Activated CD4-positive, alpha-beta T cell treated with anti-CD3 and anti-CD28 coated beads, Interleukin-2, amount 10 ng/mL, durations not matched to agents 7 days and 5 days (primary cell): ENCODE results near the gene PKP4. TPM values are rescaled to one million over a fixed set of nuclear protein-coding genes. Genes with fewer than 3 reads are reported as not detected.

Experiments used
- CTCF ChIA-PET: fragments of 350-600 bp; sonication (Branson Sonifier 250); formaldehyde crosslinking; loops from one replicate; lab custom pipeline; 2021; ENCODE audit warnings: antibody characterized with exemption; lab: Charles Lee
- POLR2A ChIA-PET: fragments of 350-600 bp; sonication (Branson Sonifier 250); formaldehyde crosslinking; loops from one replicate; lab custom pipeline; 2021; ENCODE audit warnings: antibody characterized with exemption; lab: Charles Lee
- DNase-seq: peaks from one replicate; pipeline ENCODE4 v3.0.0-alpha.2; 2020
- H3K27ac Mint-ChIP-seq: one replicate; pipeline ENCODE4 v1.8.0; 2021; ENCODE audit warnings: mild to moderate bottlenecking, moderate library complexity, mixed read lengths
- H3K27me3 Mint-ChIP-seq: one replicate; pipeline ENCODE4 v1.8.0; 2021; ENCODE audit warnings: mixed read lengths
- H3K36me3 Mint-ChIP-seq: one replicate; pipeline ENCODE4 v1.8.0; 2021; ENCODE audit warnings: low read depth, mixed read lengths
- H3K4me1 Mint-ChIP-seq: one replicate; pipeline ENCODE4 v1.8.0; 2021; ENCODE audit warnings: mixed read lengths
- H3K4me3 Mint-ChIP-seq: one replicate; pipeline ENCODE4 v1.8.0; 2021; ENCODE audit warnings: mild to moderate bottlenecking, moderate library complexity, mixed read lengths
- H3K9me3 Mint-ChIP-seq: one replicate; pipeline ENCODE4 v1.8.0; 2021; ENCODE audit warnings: mixed read lengths
- total RNA-seq, 2 experiments: library from RNA; stranded (reverse); gene quantifications; one replicate each; pipeline ENCODE4 v1.2.3, GENCODE V29; 2021

PKP4 gene
- total RNA-seq, 2 experiments from 2014 or later: 36.3 to 43.1 TPM

- no peak overlapping the region for H3K4me3 Mint-ChIP-seq
- H3K4me1 Mint-ChIP-seq: no peaks in the 10 kb centered on the region
- ChIA-PET CTCF (no interaction called here), POLR2A (no interaction called here)
- no peak for DNase-seq
- H3K36me3 Mint-ChIP-seq: peaks cover 2% of the 10 kb centered on the region
- H3K27me3 Mint-ChIP-seq: no peaks in the 10 kb centered on the region
- no peaks in the 10 kb centered on the region for H3K9me3 Mint-ChIP-seq
- no peak overlapping the region for H3K27ac Mint-ChIP-seq
Measured at GRCh38 chr2:158489366-158490112, 32.8 kb downstream of the PKP4 start.

- ChIA-PET POLR2A (no interaction called here), CTCF (no interaction called here)
- no peaks in the 10 kb centered on the region for H3K9me3 Mint-ChIP-seq
- DNase-seq: no peak
- no peaks in the 10 kb centered on the region for H3K27me3 Mint-ChIP-seq
- peaks cover 2% of the 10 kb centered on the region for H3K36me3 Mint-ChIP-seq
- H3K4me3 Mint-ChIP-seq: no peak overlapping the region
- no peaks in the 10 kb centered on the region for H3K4me1 Mint-ChIP-seq
- no peak overlapping the region for H3K27ac Mint-ChIP-seq
Measured at GRCh38 chr2:158491072-158491471, 34.3 kb downstream of the PKP4 start.

- no peaks in the 10 kb centered on the region for H3K27me3 Mint-ChIP-seq
- CTCF ChIA-PET: interaction anchor here (0.5 to 0.9 kb wide), 2 partner anchors 20 to 249 kb away, joined by 3 read pairs; no protein-coding TSS in a partner anchor
Measured at GRCh38 chr2:158493458-158493857, 36.7 kb downstream of the PKP4 start.

GRCh38 chr2:158495175-158495574 lies 38.4 kb downstream of the PKP4 start:
- CTCF ChIA-PET: no interaction called here
- no peak overlapping the region for H3K4me3 Mint-ChIP-seq
- H3K9me3 Mint-ChIP-seq: no peaks in the 10 kb centered on the region
- H3K27ac Mint-ChIP-seq: no peak overlapping the region
- no peaks in the 10 kb centered on the region for H3K4me1 Mint-ChIP-seq
- POLR2A ChIA-PET: no interaction called here
- peaks cover 5% of the 10 kb centered on the region for H3K36me3 Mint-ChIP-seq
- DNase-seq: no peak
- H3K27me3 Mint-ChIP-seq: no peaks in the 10 kb centered on the region

More at GRCh38 chr2:158493458-158493857, 36.7 kb downstream of the PKP4 start:
- H3K9me3 Mint-ChIP-seq: no peaks in the 10 kb centered on the region
- DNase-seq: no peak
- H3K4me3 Mint-ChIP-seq: no peak overlapping the region
- H3K36me3 Mint-ChIP-seq: peaks cover 5% of the 10 kb centered on the region
- POLR2A ChIA-PET: no interaction called here
- H3K4me1 Mint-ChIP-seq: no peaks in the 10 kb centered on the region
- H3K27ac Mint-ChIP-seq: no peak overlapping the region

GRCh38 chr2:158496986-158497385 lies 40.2 kb downstream of the PKP4 start:
- H3K4me3 Mint-ChIP-seq: no peak overlapping the region
- ChIA-PET CTCF (interaction anchor here (1.5 kb wide), 1 partner anchor 9 kb away, joined by 4 read pairs; no protein-coding TSS in a partner anchor), POLR2A (no interaction called here)
- H3K27ac Mint-ChIP-seq: no peak overlapping the region
- DNase-seq: no peak
- peaks cover 5% of the 10 kb centered on the region for H3K36me3 Mint-ChIP-seq
- H3K4me1 Mint-ChIP-seq: no peaks in the 10 kb centered on the region
- H3K9me3 Mint-ChIP-seq: no peaks in the 10 kb centered on the region
- H3K27me3 Mint-ChIP-seq: no peaks in the 10 kb centered on the region

GRCh38 chr2:158497486-158497885 lies 40.7 kb downstream of the PKP4 start:
- no peak for DNase-seq
- H3K9me3 Mint-ChIP-seq: no peaks in the 10 kb centered on the region
- no peaks in the 10 kb centered on the region for H3K4me1 Mint-ChIP-seq
- H3K27ac Mint-ChIP-seq: no peak overlapping the region
- CTCF ChIA-PET: interaction anchor here (1.5 kb wide), 1 partner anchor 10 kb away, joined by 4 read pairs; no protein-coding TSS in a partner anchor
- peaks cover 4% of the 10 kb centered on the region for H3K36me3 Mint-ChIP-seq
- POLR2A ChIA-PET: no interaction called here
- H3K27me3 Mint-ChIP-seq: no peaks in the 10 kb centered on the region
- no peak overlapping the region for H3K4me3 Mint-ChIP-seq

DNA sequence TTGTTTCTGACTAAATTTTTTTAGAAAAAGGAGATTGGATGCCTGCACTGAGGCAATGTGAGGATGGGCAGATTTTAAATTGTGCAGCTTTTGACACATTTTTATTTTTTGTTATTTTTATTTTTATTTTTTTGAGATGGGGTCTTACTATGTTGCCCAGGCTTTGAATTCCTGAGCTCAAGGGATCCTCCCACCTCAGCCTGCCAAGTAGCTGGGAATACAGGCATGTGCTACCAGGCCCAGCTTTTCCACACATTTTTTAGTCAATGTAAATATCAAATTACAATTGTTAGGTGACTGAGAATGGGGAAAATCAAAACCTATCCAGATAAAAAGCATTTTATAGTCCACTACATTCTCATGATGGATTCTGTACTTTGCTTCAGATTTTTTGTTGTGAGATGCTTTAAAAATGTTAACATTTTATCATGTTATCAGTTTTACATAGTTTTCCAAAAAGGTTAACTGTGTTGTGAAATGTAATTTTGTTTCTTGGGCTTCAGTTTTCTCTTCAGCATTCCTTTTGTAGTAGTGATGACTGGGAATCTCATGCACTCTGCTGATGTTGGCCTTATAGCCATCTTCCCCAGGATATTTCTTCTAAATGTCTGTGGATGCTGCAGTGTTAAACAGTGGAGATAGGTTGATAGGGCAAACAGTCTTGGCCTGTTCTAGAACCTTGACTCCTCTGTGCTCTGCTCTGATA lies 41.4 kb downstream of the PKP4 start:
- CTCF ChIA-PET: interaction anchor here (0.6 kb wide), 1 partner anchor 154 kb away, joined by 3 read pairs; no protein-coding TSS in a partner anchor

DNA sequence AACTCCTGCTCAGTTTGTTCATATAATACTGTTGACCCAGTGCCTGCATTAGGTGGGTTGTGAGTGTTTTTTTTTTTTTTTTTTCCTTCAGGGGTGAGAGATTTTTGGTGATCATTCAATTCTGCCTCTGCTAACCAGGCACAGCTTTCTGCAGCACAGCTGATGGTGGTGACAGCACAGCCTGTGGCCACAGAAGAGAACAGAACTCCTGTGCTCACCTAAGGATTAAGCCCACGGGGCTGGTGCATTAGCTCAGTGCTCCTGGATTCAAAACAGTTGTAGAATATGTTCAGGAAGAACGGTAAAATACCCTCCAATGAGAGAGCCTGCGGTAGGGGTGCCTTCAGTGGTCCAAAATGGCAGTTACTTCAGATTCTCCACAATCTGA lies 42.0 kb downstream of the PKP4 start:
- Mint-ChIP-seq H3K36me3 (peaks cover 3% of the 10 kb centered on the region), H3K4me3 (no peak overlapping the region), H3K27ac (no peak overlapping the region), H3K27me3 (no peaks in the 10 kb centered on the region), H3K9me3 (no peaks in the 10 kb centered on the region), H3K4me1 (no peaks in the 10 kb centered on the region)
- CTCF ChIA-PET: no interaction called here
- POLR2A ChIA-PET: no interaction called here
- DNase-seq: no peak

More for the DNA sequence above, 41.4 kb downstream of the PKP4 start:
- DNase-seq: no peak
- no peak overlapping the region for H3K4me3 Mint-ChIP-seq
- H3K9me3 Mint-ChIP-seq: no peaks in the 10 kb centered on the region
- no peak overlapping the region for H3K27ac Mint-ChIP-seq
- H3K4me1 Mint-ChIP-seq: no peaks in the 10 kb centered on the region
- H3K36me3 Mint-ChIP-seq: peaks cover 3% of the 10 kb centered on the region
- no peaks in the 10 kb centered on the region for H3K27me3 Mint-ChIP-seq
- POLR2A ChIA-PET: no interaction called here

GRCh38 chr2:158499383-158499782 lies 42.6 kb downstream of the PKP4 start:
- DNase-seq: no peak
- Mint-ChIP-seq H3K36me3 (peaks cover 3% of the 10 kb centered on the region), H3K4me3 (no peak overlapping the region), H3K27ac (no peak overlapping the region), H3K4me1 (no peaks in the 10 kb centered on the region), H3K9me3 (no peaks in the 10 kb centered on the region), H3K27me3 (no peaks in the 10 kb centered on the region)
- ChIA-PET POLR2A (no interaction called here), CTCF (no interaction called here)

GRCh38 chr2:158500333-158500732 lies 43.6 kb downstream of the PKP4 start:
- no peak overlapping the region for H3K27ac Mint-ChIP-seq
- H3K4me1 Mint-ChIP-seq: no peaks in the 10 kb centered on the region
- DNase-seq: no peak
- H3K4me3 Mint-ChIP-seq: no peak overlapping the region
- peaks cover 3% of the 10 kb centered on the region for H3K36me3 Mint-ChIP-seq
- POLR2A ChIA-PET: no interaction called here
- CTCF ChIA-PET: no interaction called here
- H3K9me3 Mint-ChIP-seq: no peaks in the 10 kb centered on the region
- no peaks in the 10 kb centered on the region for H3K27me3 Mint-ChIP-seq

DNA sequence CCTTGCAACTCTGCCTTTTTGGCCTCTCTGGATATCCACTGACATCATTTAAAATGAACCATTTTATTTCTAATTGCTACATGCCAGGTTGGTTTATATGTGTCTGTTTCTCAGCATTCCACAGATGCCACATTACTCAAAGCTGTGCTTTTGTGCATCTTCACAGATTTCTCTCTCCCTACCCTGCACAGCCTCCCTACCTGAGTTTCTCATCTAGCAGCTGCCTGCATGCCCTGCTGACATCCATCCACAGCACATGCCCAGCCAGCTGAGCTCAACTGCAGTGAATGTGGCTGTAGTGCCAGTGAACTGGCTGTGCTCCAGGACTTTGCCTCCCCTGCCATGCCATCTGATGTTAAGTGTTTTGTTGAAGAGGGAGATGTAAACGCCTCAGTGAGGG lies 44.5 kb downstream of the PKP4 start:
- CTCF ChIA-PET: no interaction called here
- no peak for DNase-seq
- Mint-ChIP-seq H3K27ac (no peak overlapping the region), H3K4me1 (no peaks in the 10 kb centered on the region), H3K4me3 (no peak overlapping the region), H3K9me3 (no peaks in the 10 kb centered on the region), H3K36me3 (peaks cover 3% of the 10 kb centered on the region), H3K27me3 (no peaks in the 10 kb centered on the region)
- POLR2A ChIA-PET: no interaction called here

DNA sequence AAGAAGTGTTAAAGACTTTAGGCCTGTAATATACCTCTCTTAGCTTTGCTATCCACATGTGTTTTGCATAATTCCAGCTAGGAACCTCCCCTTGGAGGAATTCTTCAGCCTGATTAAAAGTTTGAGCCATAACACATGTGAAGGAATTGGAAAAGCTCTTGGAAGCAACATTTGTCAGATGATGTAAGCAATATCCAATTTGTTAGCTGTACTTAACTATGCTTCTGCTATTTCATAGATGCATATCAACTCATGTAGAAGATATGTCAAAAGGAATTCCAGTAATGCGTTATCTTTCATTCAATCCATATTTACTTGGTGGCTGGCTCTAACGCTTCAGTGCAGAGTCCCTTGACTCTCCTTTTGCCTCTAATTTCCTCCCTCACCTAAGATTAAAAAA lies 46.2 kb downstream of the PKP4 start:
- POLR2A ChIA-PET: no interaction called here
- Mint-ChIP-seq H3K27me3 (no peaks in the 10 kb centered on the region), H3K36me3 (peaks cover 2% of the 10 kb centered on the region), H3K4me3 (no peak overlapping the region), H3K9me3 (no peaks in the 10 kb centered on the region), H3K27ac (no peak overlapping the region), H3K4me1 (peaks cover 10% of the 10 kb centered on the region)
- CTCF ChIA-PET: no interaction called here
- DNase-seq: no peak

DNA sequence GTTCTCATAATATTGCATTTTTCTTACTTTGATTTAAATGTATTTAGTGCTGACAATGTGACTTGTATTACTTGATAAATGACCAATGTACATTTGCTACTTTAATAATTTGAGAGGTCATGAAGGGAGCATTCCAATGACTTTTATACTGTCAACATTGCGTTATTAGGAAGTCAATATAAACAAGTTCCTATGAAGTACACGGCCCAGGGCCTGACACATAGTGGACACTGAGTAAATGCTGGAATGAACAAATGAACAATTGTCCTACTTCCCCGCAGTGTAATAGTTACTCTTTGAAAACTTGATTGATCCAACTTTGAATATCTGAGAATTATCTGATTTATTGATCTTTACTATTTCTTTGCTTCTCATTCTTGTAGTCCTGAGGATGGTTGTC lies 47.3 kb downstream of the PKP4 start:
- H3K27me3 Mint-ChIP-seq: no peaks in the 10 kb centered on the region
- no peak overlapping the region for H3K4me3 Mint-ChIP-seq
- ChIA-PET CTCF (no interaction called here), POLR2A (no interaction called here)
- DNase-seq: no peak
- H3K9me3 Mint-ChIP-seq: no peaks in the 10 kb centered on the region
- H3K4me1 Mint-ChIP-seq: peaks cover 10% of the 10 kb centered on the region
- H3K27ac Mint-ChIP-seq: no peak overlapping the region
- peaks cover 2% of the 10 kb centered on the region for H3K36me3 Mint-ChIP-seq
